ENCODE results near the gene BET1. TPM values are rescaled to one million over a fixed set of nuclear protein-coding genes. Genes with fewer than 3 reads are reported as not detected.

Gene BET1
- total RNA-seq, 1 donor from 2014 or later = 21.4 TPM

DNA sequence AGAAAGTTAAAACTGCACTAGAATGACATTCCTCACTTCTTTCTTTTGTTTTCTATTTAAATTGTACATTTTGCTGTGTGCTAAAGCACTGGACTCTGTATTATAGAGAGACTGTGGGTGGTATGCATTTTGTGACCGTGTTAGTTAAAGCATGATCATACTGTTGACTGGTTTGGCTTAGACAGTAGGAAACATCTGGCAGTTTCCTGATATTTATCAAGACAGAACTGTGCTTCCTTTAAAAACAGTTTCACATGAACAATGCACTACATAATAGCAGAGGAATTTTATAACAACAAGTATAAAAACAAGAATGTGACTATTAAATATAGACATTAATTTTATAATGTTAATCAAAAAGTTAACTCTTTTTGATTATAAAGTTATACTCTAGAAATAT lies 59.5 kb downstream of the BET1 start:
- intact Hi-C loops (cut with micrococcal nuclease) = no loop called here
- no peaks in the 10 kb centered on the region for H3K4me1 Mint-ChIP-seq (ENCODE audit: low read depth)
- DNase-seq (ENCODE audit: low spot score) = no peak
- H3K4me3 Mint-ChIP-seq = no peak overlapping the region
- H3K36me3 Mint-ChIP-seq (ENCODE audit: low read depth) = no peaks in the 10 kb centered on the region
- H3K27ac Mint-ChIP-seq = no peak overlapping the region
- no peaks in the 10 kb centered on the region for H3K9me3 Mint-ChIP-seq
- H3K27me3 Mint-ChIP-seq (ENCODE audit: insufficient read depth) = no peaks in the 10 kb centered on the region

DNA sequence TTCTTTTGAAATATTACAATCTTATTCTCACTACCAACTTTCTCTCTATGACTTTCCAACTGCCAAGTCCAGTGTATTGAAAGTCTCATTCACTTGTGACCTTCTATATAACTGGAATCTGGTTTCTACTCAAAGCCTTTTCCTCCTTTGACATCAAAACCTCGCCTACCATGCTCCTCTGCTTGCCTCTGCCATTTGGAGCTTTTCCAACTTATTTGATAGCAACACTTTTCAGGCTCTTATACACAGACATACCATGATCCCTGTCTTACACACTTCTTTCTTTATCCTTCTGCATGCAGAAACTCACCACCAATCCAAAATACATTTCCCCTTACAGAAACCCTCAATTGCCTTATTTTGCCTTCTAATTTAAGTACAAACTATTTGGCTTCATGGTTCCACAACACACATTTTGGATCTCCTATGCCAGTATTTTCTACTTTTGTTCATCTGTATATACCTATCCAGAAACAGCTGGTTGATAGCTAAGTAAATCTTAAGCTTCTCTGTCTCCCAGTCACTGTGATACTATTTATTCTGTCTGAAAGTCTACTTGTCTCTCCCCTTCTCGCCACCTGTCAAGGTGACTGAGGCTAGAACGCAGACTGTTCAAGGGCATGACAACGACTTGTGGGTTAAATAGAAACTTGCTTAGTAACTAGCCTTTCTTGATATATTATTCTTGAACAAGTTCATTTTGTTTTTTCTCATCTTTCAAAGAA lies 60.2 kb downstream of the BET1 start:
- DNase-seq (ENCODE audit: low spot score) = no peak
- no peaks in the 10 kb centered on the region for H3K4me1 Mint-ChIP-seq (ENCODE audit: low read depth)
- H3K27ac Mint-ChIP-seq = no peak overlapping the region
- no peaks in the 10 kb centered on the region for H3K27me3 Mint-ChIP-seq (ENCODE audit: insufficient read depth)
- no peaks in the 10 kb centered on the region for H3K36me3 Mint-ChIP-seq (ENCODE audit: low read depth)
- no peak overlapping the region for H3K4me3 Mint-ChIP-seq
- no peaks in the 10 kb centered on the region for H3K9me3 Mint-ChIP-seq
- intact Hi-C loops (cut with micrococcal nuclease) = no loop called here

Other genes with a start within 250 kb of the BET1 start
- gene TFPI2, start 113.6 kb downstream of the BET1 start, total RNA-seq = not detected in 2 replicates
- gene GNGT1, start 97.8 kb downstream of the BET1 start, total RNA-seq = not detected in 2 replicates
- not detected in 2 replicates for gene GNG11, start 82.6 kb downstream of the BET1 start, total RNA-seq

All from activated T-helper 1 cell treated with anti-CD3 and anti-CD28 coated beads, Interleukin-12 subunit alpha, Interleukin-12 subunit beta, Interleukin-2, Interleukin-4 antibody, amounts not matched to agents 30 ng/mL and 10 ng/mL and 1 ng/mL, durations not matched to agents 14 hours and 24 hours and 36 hours (primary cell).